ENCODE data around the gene ZBTB8A. TPM values are rescaled to one million over a fixed set of nuclear protein-coding genes. Genes with fewer than 3 reads are reported as not detected.

ZBTB8A gene
- total and polyA plus RNA-seq, 2 experiments from 2014 or later = 4.4 to 5.7 TPM

DNA sequence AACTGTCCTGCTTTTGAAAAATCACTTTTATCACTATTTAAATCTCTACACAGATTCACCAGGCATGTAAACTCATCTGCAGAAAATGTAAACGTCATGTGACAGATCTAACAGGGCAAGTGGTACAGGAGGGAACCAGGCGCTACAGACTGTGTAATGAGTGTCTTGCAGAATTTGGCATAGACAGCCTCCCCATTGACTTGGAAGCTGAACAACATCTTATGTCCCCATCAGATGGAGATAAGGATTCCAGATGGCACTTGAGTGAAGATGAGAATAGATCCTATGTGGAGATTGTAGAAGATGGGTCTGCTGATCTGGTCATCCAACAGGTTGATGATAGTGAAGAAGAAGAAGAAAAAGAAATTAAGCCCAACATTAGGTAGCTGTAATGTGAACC, 60.8 kb downstream of the ZBTB8A start:
- Histone ChIP-seq H3K36me3 (no peaks in the 10 kb centered on the region), H3K4me1 (ENCODE audit: low read depth) (no peaks in the 10 kb centered on the region), H3K4me3 (no peak overlapping the region), H3K27me3 (no peaks in the 10 kb centered on the region), H3K27ac (no peak overlapping the region), H3K9me3 (ENCODE audit: low read depth) (no peaks in the 10 kb centered on the region)
- DNase-seq (ENCODE audit: low read depth in 1 of 2, low spot score in 1 of 2) = no peak
- TF ChIP-seq, protein P1, sequence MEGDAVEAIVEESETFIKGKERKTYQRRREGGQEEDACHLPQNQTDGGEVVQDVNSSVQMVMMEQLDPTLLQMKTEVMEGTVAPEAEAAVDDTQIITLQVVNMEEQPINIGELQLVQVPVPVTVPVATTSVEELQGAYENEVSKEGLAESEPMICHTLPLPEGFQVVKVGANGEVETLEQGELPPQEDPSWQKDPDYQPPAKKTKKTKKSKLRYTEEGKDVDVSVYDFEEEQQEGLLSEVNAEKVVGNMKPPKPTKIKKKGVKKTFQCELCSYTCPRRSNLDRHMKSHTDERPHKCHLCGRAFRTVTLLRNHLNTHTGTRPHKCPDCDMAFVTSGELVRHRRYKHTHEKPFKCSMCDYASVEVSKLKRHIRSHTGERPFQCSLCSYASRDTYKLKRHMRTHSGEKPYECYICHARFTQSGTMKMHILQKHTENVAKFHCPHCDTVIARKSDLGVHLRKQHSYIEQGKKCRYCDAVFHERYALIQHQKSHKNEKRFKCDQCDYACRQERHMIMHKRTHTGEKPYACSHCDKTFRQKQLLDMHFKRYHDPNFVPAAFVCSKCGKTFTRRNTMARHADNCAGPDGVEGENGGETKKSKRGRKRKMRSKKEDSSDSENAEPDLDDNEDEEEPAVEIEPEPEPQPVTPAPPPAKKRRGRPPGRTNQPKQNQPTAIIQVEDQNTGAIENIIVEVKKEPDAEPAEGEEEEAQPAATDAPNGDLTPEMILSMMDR (IDR thresholded peaks at IDR 0.05; ENCODE audit: low read depth, low read length) = no peak

DNA sequence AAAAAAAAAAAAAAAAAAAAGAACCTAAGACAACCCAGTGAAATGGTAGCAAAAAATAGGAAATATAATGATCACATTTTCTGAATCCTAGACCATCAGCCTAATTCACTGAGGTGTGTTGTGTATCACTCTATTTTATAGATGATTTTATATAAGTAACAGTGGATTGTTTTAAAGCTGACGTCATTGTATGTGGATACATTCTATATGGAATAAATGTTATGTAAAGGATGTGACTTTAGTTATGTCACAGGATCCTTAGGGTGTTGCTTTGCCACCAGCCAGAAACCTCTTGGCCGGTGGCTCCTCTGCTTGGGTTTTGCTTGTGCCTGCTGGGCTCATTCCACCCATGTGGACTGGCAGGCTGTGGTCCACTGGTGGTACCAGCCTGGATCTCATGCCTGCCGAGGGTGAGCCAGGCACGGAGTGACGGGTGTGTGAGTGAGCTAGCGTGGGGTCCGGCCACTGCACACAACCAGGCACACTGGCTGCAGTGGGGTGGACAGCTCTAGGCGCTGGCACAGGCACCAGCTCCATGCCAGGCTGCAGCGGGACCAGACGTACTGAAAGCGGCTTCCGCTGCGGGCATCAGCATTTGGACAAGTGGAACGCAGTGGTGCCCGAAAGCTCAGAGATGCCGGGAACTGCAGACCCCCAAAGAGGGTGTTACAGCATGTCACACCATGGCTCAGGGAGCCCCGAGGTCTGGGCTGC, 66.6 kb downstream of the ZBTB8A start:
- TF ChIP-seq, protein P1 (IDR thresholded peaks at IDR 0.05; ENCODE audit: low read depth, low read length) = no peak
- Histone ChIP-seq H3K36me3 (no peaks in the 10 kb centered on the region), H3K27me3 (no peaks in the 10 kb centered on the region), H3K4me1 (ENCODE audit: low read depth) (no peaks in the 10 kb centered on the region), H3K4me3 (no peak overlapping the region), H3K27ac (peak overlapping the region; percentile 35), H3K9me3 (ENCODE audit: low read depth) (no peaks in the 10 kb centered on the region)
- no peak for DNase-seq (ENCODE audit: low read depth in 1 of 2, low spot score in 1 of 2)

DNA sequence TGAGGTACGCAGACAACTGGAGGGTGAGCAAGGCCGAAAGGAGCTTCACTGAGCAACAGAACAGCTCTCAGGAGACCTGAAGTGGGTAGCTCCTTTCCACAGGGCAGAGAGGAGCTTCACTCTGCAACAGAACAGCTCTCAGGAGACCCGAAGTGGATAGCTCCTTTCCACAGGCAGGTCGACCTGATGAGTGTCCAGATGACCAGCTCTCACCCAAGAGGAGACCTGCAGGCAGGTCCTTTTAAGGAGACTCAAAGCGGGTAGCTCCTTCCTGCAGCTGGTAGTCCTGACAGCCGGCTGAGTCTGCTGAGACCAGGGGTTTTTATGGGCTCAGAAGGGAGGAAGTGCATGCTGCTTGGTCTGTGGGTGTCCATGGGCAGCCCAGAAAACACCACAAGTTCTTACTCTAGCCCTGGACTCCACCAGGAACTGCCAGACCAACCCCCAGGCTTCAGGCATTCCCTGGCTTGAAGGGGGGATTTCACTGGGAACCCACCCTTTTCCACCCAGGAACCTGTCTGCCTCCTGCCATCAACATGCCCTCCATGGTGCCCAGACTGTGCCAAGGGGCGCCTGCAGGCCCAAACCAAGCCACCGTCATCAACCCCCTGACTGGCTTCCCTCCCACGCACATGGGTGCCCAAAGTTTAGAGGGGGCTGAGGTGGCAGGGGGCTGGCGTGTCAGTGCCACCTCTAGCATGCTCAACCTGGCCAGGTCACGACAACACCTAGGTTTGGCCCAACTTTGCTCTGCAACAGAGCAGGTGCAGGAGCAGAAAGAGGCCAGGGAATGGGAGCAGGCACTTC, 67.5 kb downstream of the ZBTB8A start:
- DNase-seq (ENCODE audit: low read depth in 1 of 2, low spot score in 1 of 2) = peak in 1 of 2 donors; percentile 3
- no peak overlapping the region for H3K4me3 ChIP-seq
- no peaks in the 10 kb centered on the region for H3K36me3 ChIP-seq
- no peaks in the 10 kb centered on the region for H3K27me3 ChIP-seq
- H3K9me3 ChIP-seq (ENCODE audit: low read depth) = no peaks in the 10 kb centered on the region
- H3K4me1 ChIP-seq (ENCODE audit: low read depth) = no peaks in the 10 kb centered on the region
- TF ChIP-seq, protein P1 (IDR thresholded peaks at IDR 0.05; ENCODE audit: low read depth, low read length) = no peak
- peak overlapping the region; percentile 35 for H3K27ac ChIP-seq

DNA sequence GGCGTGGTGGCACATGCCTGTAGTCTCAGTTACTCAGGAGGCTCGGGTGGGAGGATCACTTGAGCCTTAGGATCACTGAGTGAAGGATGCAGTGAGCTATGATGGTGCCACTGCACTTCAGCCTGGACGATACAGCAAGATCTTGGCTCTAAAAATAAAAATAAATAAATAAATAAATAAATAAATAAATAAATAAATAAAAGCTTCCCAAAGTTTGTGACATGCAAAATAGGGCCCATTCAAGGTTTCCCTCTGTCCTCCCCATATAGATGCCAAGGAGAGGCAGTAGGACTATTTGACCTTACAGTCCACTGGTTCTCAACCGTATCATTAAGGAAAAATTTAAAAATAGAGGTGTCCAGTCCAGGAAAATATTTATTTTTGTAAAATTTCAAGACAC, 70.0 kb downstream of the ZBTB8A start:
- TF ChIP-seq, protein P1 (IDR thresholded peaks at IDR 0.05; ENCODE audit: low read depth, low read length) = no peak
- no peak overlapping the region for H3K27ac ChIP-seq
- no peak for DNase-seq (ENCODE audit: low read depth in 1 of 2, low spot score in 1 of 2)
- H3K4me3 ChIP-seq = no peak overlapping the region
- no peaks in the 10 kb centered on the region for H3K27me3 ChIP-seq
- no peaks in the 10 kb centered on the region for H3K4me1 ChIP-seq (ENCODE audit: low read depth)
- H3K36me3 ChIP-seq = no peaks in the 10 kb centered on the region
- no peaks in the 10 kb centered on the region for H3K9me3 ChIP-seq (ENCODE audit: low read depth)

DNA sequence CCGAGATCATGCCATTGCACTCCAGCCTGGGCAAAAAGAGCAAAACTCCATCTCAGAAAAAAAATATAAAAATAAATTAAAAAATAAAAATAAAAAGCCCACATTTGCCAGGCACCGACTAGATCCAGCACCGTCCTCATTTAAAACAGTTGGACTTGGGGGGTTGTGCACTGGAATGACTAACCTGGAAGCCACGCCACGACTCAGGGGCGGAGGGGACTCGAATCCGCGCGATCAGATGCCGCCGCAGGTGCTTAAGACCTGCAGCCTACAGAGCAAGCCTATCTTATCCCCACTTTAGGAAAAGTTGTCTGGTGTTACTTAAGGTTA, 72.6 kb downstream of the ZBTB8A start:
- H3K27ac ChIP-seq = no peak overlapping the region

More for the DNA sequence above, 72.6 kb downstream of the ZBTB8A start:
- TF ChIP-seq, protein P1 (IDR thresholded peaks at IDR 0.05; ENCODE audit: low read depth, low read length) = no peak
- H3K9me3 ChIP-seq (ENCODE audit: low read depth) = no peaks in the 10 kb centered on the region
- peak overlapping the region; percentile 25 for H3K4me3 ChIP-seq
- no peaks in the 10 kb centered on the region for H3K4me1 ChIP-seq (ENCODE audit: low read depth)
- DNase-seq (ENCODE audit: low read depth in 1 of 2, low spot score in 1 of 2) = no peak
- H3K27me3 ChIP-seq = no peaks in the 10 kb centered on the region
- no peaks in the 10 kb centered on the region for H3K36me3 ChIP-seq

Measured in cardiac muscle cell (in vitro differentiated cells and primary cell).